Activated CD8-positive, alpha-beta T cell treated with anti-CD3 and anti-CD28 coated beads, Interleukin-2, amount 10 ng/mL, durations not matched to agents 7 days and 5 days (primary cell): Measurements from ENCODE around the gene BEST2. TPM values are rescaled to one million over a fixed set of nuclear protein-coding genes. Genes with fewer than 3 reads are reported as not detected.
"Not testable (repeated sequence)": the region's sequence is repeated elsewhere in the genome, so short reads cannot be mapped to it uniquely, and the experiment has no call there.

Source experiments
- ATAC-seq: fragments of 150-1000 bp; cut with Tn5 transposase; one replicate; pipeline ENCODE4 v1.10.0; 2021; ENCODE audit warnings: moderate library complexity
- CTCF ChIA-PET: fragments of 350-600 bp; sonication (Branson Sonifier 250); formaldehyde crosslinking; loops from one replicate; lab custom pipeline; 2021; ENCODE audit warnings: antibody characterized with exemption; lab: Charles Lee
- POLR2A ChIA-PET: fragments of 350-600 bp; sonication (Branson Sonifier 250); formaldehyde crosslinking; loops from one replicate; lab custom pipeline; 2021; ENCODE audit warnings: antibody characterized with exemption; lab: Charles Lee
- DNase-seq: peaks from one replicate; pipeline ENCODE4 v3.0.0-alpha.2; 2020
- H3K27ac Mint-ChIP-seq: one replicate; pipeline ENCODE4 v1.8.0; 2021; ENCODE audit warnings: mild to moderate bottlenecking, mixed read lengths
- H3K27me3 Mint-ChIP-seq: one replicate; pipeline ENCODE4 v1.8.0; 2021; ENCODE audit warnings: low read depth, mixed read lengths
- H3K36me3 Mint-ChIP-seq: one replicate; pipeline ENCODE4 v1.8.0; 2021; ENCODE audit warnings: low read depth, mixed read lengths
- H3K4me1 Mint-ChIP-seq: one replicate; pipeline ENCODE4 v1.8.0; 2021; ENCODE audit warnings: low read depth, mixed read lengths
- H3K4me3 Mint-ChIP-seq: one replicate; pipeline ENCODE4 v1.8.0; 2021; ENCODE audit warnings: mild to moderate bottlenecking, mixed read lengths
- H3K9me3 Mint-ChIP-seq: one replicate; pipeline ENCODE4 v1.8.0; 2022; ENCODE audit warnings: mixed read lengths; ENCODE audit not compliant: insufficient read depth
- total RNA-seq, 2 experiments: library from RNA; stranded (reverse); gene quantifications; one replicate each; pipeline ENCODE4 v1.2.3, GENCODE V29; 2021

The BEST2 gene
- total RNA-seq, 2 experiments from 2014 or later = not detected

DNA sequence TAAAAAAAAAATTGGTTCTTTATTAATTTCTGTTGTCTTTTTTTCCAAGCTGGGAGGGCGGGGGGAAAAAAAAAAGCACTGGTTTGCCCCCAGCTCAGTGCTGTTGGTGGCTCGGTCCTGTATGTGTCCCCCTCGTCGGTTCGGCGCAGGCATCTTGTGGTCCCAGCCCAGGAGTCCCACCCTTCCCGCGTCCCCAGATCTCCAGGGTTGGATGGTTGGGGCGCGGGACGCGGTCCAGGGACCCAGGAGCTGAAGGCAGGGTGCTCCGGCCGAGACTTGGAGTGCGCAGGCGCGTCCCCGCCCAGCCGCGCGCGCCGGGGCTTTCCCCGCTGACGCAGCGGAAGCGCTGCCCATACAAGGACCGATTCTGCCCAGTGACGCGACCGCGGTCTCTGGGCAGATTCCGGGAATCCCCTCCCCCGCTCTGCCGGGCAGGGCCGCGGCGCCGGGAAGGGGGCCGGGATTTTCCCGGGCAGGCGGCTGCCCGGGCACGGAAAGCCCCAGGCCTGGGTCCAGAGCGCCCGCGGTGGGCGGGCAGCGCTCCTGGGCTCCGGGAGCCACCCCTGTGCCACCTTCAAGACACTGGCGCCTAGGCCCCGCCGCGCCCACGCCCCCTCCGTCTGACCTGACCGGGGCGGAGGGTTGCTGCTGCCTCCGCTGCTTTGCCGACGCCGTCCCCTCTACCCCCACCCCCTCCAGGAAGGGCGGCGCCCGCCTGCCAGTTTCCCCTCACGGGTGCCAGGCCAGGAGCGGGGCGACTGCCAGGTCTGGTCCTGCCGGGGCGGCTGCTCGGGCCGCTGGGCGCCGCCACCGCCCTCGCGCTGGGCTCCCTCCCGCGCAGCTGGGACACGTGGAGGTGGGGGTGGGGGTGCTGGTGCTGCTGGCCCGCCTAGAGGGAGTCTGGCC is 42.0 kb downstream of the BEST2 start:
- no peaks in the 10 kb centered on the region for H3K9me3 Mint-ChIP-seq
- no peaks in the 10 kb centered on the region for H3K27me3 Mint-ChIP-seq
- peaks cover 15% of the 10 kb centered on the region for H3K36me3 Mint-ChIP-seq
- H3K4me1 Mint-ChIP-seq = peaks cover 42% of the 10 kb centered on the region
- H3K4me3 Mint-ChIP-seq = peak overlapping the region; percentile 92
- DNase-seq = peak; percentile 92
- peak; percentile 34 for ATAC-seq
- CTCF ChIA-PET = interaction anchor here (0.6 to 11.4 kb wide), 9 partner anchors 11 to 79 kb away, joined by 3 to 390 read pairs (median 4); partner anchors contain the start of genes HOOK2 and TRIR
- H3K27ac Mint-ChIP-seq = peak overlapping the region; percentile 97
- POLR2A ChIA-PET = interaction anchor here (0.6 to 8.4 kb wide), 13 partner anchors 8 to 1412 kb away, joined by 3 to 380 read pairs (median 5); partner anchors contain the start of genes ELOF1, GET3, HOOK2 and PRDX2

DNA sequence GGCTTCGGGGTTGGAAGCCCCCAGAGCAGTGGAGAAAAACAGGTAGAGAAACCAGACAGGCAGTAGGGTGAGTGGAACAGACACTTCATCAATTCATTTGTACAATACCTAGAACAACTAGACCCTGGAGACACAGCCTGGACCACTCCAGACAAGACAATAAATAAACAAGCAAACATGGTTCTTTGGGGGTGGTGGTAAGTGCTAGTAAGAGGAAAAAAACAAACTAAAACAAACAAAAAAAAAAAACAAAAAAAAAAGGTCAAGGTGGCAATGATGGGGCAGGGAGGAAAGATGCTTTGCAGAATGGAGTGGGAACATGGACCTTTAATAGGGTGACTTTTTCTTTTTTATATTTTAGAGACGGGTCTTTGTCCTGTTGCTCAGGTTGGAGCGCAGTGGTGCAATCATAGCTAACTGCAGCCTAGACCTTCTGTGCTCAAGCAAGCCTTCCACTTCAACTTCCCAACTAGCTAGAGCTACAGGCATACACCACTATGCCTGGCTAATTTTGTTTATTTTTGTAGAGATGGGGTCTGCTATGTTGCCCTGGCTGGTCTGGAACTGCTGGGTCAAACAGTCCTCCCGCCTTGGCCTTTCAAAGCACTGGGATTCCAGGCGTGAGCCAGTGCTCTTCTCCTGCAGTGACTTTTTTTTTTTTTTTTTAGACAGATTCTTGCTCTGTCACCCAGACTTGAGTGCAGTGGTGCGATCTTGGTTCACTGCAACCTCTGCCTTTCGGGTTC is 42.8 kb downstream of the BEST2 start:
- H3K27ac Mint-ChIP-seq = peak overlapping the region; percentile 93
- ChIA-PET CTCF (interaction anchor here (1.1 to 11.4 kb wide), 5 partner anchors 11 to 61 kb away, joined by 4 to 390 read pairs (median 25); partner anchors contain the start of gene HOOK2), POLR2A (interaction anchor here (1.2 to 8.4 kb wide), 5 partner anchors 18 to 113 kb away, joined by 4 to 380 read pairs (median 5); partner anchors contain the start of genes GET3, HOOK2 and TRIR)
- peaks cover 17% of the 10 kb centered on the region for H3K36me3 Mint-ChIP-seq
- H3K4me3 Mint-ChIP-seq = peak overlapping the region; percentile 65
- ATAC-seq = no peak
- H3K4me1 Mint-ChIP-seq = peaks cover 34% of the 10 kb centered on the region
- DNase-seq = no peak
- no peaks in the 10 kb centered on the region for H3K9me3 Mint-ChIP-seq
- H3K27me3 Mint-ChIP-seq = no peaks in the 10 kb centered on the region

DNA sequence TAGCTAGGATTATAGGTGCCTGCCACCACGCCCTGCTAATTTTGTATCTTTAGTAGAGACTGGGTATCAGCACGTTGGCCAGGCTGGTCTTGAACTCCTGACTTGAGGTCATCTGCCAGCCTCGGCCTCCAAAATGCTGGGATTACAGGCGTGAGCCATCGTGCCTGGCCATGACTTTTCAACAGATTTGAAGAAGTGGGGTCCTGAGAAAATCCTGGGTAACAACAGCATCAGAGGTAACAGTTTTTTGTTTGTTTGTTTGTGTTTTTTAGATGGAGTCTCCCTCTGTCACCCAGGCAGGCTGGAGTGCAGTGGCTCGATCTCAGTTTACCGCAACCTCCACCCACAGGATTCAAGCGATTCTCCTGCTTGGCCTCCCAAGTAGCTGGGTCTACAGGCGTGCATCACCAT is 43.4 kb downstream of the BEST2 start:
- POLR2A ChIA-PET = interaction anchor here (1.3 to 8.4 kb wide), 4 partner anchors 19 to 114 kb away, joined by 3 to 380 read pairs (median 4); partner anchors contain the start of gene HOOK2
- Mint-ChIP-seq H3K27me3 (no peaks in the 10 kb centered on the region), H3K4me1 (peaks cover 39% of the 10 kb centered on the region), H3K36me3 (peaks cover 21% of the 10 kb centered on the region), H3K4me3 (peak overlapping the region; percentile 65), H3K27ac (peak overlapping the region; percentile 93), H3K9me3 (no peaks in the 10 kb centered on the region)
- ATAC-seq = no peak
- CTCF ChIA-PET = interaction anchor here (1.1 to 11.4 kb wide), 12 partner anchors 12 to 872 kb away, joined by 3 to 390 read pairs (median 15); partner anchors contain the start of genes HOOK2 and RNASEH2A
- no peak for DNase-seq

DNA sequence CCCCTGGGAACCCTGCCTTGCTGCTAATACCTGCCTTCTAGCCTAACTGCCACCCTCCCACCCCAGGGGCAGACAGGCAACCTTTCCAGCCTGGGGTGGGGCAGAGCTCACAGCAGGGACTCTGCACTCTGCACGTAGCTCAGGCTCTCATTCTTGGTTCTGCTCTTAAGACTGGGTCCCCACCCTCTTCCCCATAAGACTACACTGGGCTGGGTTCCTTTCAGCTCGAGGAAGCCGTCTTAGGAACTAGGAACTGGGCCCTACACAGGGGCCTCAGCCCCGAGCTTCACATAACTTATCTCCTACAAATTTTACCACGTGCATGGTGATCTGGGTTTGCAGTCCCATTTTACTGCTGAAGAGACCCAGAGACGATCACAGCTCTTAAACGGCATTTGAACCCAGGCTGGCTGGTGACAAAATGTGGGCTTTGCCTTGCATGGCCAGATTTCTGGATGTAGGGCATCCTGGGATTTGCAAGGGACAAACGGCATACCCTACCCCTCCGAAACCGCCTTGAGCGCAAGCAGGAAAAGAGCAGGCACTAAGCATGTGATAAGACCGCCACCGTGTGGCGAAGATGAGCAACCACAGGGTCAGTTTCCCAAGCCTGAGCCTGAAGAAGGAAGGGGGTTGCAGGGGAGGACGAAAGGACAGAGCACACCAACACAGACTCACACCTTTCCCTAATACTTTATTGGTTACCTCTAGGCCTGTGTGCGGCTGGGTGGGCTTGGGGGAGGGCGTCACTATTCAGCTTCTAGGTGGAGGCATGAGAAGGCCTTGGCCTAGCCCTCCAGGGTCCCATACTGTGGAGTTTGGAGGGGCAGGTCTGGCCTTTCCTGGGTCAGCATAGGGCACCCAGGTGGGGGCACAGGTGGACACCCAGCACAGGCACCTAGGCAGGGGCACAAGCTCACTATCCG is 44.8 kb downstream of the BEST2 start:
- ChIA-PET CTCF (interaction anchor here (0.6 to 11.4 kb wide), 32 partner anchors 9 to 873 kb away, joined by 3 to 390 read pairs (median 4); partner anchors contain the start of genes DNASE2, FBXW9, GET3 and HOOK2), POLR2A (interaction anchor here (0.7 to 8.4 kb wide), 8 partner anchors 11 to 100 kb away, joined by 3 to 380 read pairs (median 4); partner anchors contain the start of genes FBXW9 and HOOK2)
- DNase-seq = peak; percentile 84
- H3K4me3 Mint-ChIP-seq = peak overlapping the region; percentile 63
- H3K9me3 Mint-ChIP-seq = no peaks in the 10 kb centered on the region
- H3K4me1 Mint-ChIP-seq = peaks cover 39% of the 10 kb centered on the region
- ATAC-seq = no peak
- peak overlapping the region; percentile 82 for H3K27ac Mint-ChIP-seq
- H3K27me3 Mint-ChIP-seq = no peaks in the 10 kb centered on the region
- peaks cover 21% of the 10 kb centered on the region for H3K36me3 Mint-ChIP-seq

DNA sequence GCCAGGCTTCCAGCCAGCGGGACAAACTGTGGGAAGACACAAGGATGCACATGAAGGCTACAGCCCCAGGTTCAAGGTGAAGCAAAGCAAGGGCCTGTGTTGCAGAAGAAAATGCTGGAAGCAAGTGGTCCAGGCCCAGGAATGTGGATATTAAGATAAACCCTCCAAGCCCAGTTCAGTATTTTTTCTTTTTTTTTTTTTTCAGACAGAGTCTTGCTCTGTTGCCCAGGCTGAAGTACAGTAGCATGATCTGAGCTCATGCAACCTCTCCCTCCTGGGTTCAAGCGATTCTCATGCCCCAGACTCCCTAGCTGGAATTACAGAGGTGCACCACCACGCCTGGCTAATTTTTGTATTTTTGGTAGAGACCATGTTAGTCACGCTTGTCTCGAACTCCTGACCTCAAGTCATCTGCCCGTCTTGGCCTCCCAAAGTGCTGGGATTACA is 45.6 kb downstream of the BEST2 start:
- H3K36me3 Mint-ChIP-seq = peaks cover 18% of the 10 kb centered on the region
- no peak overlapping the region for H3K27ac Mint-ChIP-seq
- H3K9me3 Mint-ChIP-seq = no peaks in the 10 kb centered on the region
- DNase-seq (no peak), ATAC-seq (no peak)
- H3K4me1 Mint-ChIP-seq = peaks cover 41% of the 10 kb centered on the region
- ChIA-PET CTCF (interaction anchor here (1.0 to 11.4 kb wide), 9 partner anchors 21 to 77 kb away, joined by 4 to 390 read pairs (median 12); partner anchors contain the start of gene HOOK2), POLR2A (interaction anchor here (8.4 kb wide), 1 partner anchor 21 kb away, joined by 380 read pairs; the partner anchor contains the start of gene HOOK2)
- H3K4me3 Mint-ChIP-seq = no peak overlapping the region
- no peaks in the 10 kb centered on the region for H3K27me3 Mint-ChIP-seq

DNA sequence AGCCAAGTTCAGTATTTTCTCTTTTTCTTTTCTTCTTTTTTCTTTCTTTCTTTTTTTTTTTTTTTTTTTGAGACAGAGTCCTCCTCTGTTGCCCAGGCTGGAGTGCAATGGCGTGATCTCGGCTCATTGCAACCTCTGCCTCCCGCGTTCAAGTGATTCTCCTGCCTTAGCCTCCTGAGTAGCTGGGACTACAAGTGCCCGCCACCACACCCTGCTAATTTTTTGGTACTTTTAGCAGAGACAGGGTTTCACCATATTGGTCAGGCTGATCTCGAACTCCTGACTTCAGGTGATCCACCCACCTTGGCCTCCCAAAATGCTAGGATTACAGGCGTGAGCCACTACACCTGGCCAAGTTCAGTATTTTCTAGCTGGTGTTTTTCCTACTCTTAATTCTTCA is 46.0 kb downstream of the BEST2 start:
- H3K4me3 Mint-ChIP-seq, ATAC-seq, H3K27ac Mint-ChIP-seq, DNase-seq, H3K27me3 Mint-ChIP-seq, H3K9me3 Mint-ChIP-seq: not testable (repeated sequence)
- CTCF ChIA-PET = interaction anchor here (1.0 to 11.4 kb wide), 3 partner anchors 22 to 64 kb away, joined by 4 to 390 read pairs (median 383); partner anchors contain the start of gene HOOK2
- POLR2A ChIA-PET = interaction anchor here (8.4 kb wide), 1 partner anchor 21 kb away, joined by 380 read pairs; the partner anchor contains the start of gene HOOK2
- Mint-ChIP-seq H3K36me3 (peaks cover 15% of the 10 kb centered on the region), H3K4me1 (peaks cover 45% of the 10 kb centered on the region)

DNA sequence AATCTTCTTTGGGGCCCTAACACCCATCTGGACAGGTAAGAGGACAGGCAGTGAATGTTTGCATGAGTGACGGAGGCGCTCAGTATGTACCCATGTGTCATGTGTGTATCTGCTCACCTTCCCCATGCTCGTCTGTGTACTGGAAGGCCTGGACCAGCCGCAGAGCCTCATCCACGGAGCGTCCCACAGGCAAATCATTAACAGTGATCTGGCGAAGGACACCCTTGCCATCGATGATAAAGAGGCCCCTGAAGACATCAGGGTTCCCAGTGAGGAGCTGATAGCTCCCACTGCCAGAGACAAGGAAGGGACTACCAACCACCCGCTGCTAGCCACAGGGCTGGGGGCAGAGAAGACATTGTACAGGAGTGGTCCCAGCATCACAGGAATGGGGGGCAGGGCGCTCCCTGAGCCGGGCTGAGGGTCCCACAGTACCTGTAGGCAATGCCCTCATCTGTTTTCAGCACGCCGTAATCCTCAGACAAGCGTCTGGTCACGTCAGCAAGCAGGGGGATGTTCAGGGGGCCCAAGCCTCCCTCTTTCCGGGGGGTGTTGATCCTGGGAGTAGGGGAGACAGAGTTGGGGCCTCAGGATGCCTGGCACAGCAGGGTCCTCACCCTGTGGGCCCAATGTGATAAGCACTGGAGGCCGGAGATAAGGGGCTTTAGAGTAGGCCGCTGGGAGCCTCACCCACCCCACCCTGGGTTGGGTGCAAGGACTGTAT is 48.3 kb downstream of the BEST2 start:
- Mint-ChIP-seq H3K27me3 (no peaks in the 10 kb centered on the region), H3K4me3 (peak overlapping the region; percentile 89), H3K27ac (no peak overlapping the region), H3K4me1 (peaks cover 36% of the 10 kb centered on the region), H3K9me3 (no peaks in the 10 kb centered on the region), H3K36me3 (peaks cover 9% of the 10 kb centered on the region)
- no peak for ATAC-seq
- DNase-seq = no peak
- ChIA-PET POLR2A (interaction anchor here (1.4 to 4.2 kb wide), 3 partner anchors 8 to 66 kb away, joined by 5 to 34 read pairs (median 6); partner anchors contain the start of gene JUNB), CTCF (interaction anchor here (0.8 to 11.4 kb wide), 6 partner anchors 24 to 77 kb away, joined by 3 to 390 read pairs (median 8); partner anchors contain the start of gene HOOK2)

DNA sequence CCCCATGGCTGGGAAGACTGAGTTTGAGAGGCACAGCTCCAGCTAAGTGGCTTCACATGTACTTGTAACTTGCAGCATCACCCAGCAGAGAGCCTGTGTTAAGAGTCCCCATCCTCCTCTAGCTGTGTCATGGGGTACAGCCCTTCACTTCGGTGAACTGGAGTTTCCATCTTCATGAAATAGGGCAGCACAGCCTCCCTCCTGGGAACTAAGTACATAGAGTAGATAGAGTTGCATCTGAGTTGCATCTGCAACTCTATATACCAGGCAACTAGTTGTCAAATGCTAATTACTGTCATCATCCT is 48.8 kb downstream of the BEST2 start:
- DNase-seq = peak; percentile 22
- Mint-ChIP-seq H3K4me3 (peak overlapping the region; percentile 89), H3K27me3 (no peaks in the 10 kb centered on the region), H3K4me1 (peaks cover 35% of the 10 kb centered on the region), H3K27ac (peak overlapping the region; percentile 81), H3K9me3 (no peaks in the 10 kb centered on the region), H3K36me3 (peaks cover 9% of the 10 kb centered on the region)
- ATAC-seq = no peak
- ChIA-PET CTCF (interaction anchor here (0.9 to 11.4 kb wide), 5 partner anchors 24 to 165 kb away, joined by 3 to 390 read pairs (median 12); partner anchors contain the start of genes HOOK2 and TRIR), POLR2A (interaction anchor here (0.7 to 4.2 kb wide), 4 partner anchors 8 to 80 kb away, joined by 3 to 34 read pairs (median 4); partner anchors contain the start of gene JUNB)

DNA sequence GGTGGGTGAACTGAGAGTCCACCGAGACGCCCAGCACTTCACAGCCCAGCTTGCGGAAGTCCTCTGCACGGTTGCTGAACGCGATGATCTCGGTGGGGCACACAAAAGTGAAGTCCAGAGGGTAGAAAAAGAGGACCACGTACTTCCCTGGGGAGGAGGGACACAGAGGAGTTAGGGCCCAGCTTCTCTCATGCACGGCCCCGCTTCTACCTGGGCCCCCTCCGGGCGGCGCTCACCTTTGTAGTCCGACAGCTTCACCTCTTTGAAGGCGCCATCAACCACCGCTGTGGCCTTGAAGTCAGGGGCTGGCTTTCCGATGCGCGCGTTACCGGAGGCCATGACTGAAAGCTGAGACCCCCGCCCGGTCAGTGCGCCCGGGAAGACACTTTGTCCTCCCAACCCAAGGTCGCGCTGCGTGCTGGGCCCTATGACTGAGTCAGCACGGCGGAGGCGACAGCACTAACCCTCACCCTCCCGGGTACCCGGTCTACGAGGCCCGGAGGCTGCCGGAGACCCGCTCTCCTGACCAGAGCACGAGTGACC is 49.4 kb downstream of the BEST2 start:
- ATAC-seq (peak; percentile 16), DNase-seq (peak; percentile 35)
- Mint-ChIP-seq H3K9me3 (no peaks in the 10 kb centered on the region), H3K4me3 (peak overlapping the region; percentile 89), H3K4me1 (peaks cover 32% of the 10 kb centered on the region), H3K36me3 (peaks cover 7% of the 10 kb centered on the region), H3K27me3 (no peaks in the 10 kb centered on the region), H3K27ac (peak overlapping the region; percentile 81)
- CTCF ChIA-PET = interaction anchor here (0.9 to 11.4 kb wide), 5 partner anchors 25 to 165 kb away, joined by 3 to 390 read pairs (median 12); partner anchors contain the start of genes HOOK2 and TRIR
- POLR2A ChIA-PET = interaction anchor here (0.7 to 4.2 kb wide), 4 partner anchors 9 to 81 kb away, joined by 3 to 34 read pairs (median 4); partner anchors contain the start of gene JUNB
